BJ (cell line): ENCODE data around the gene FAM151A. TPM values are rescaled to one million over a fixed set of nuclear protein-coding genes. Genes with fewer than 3 reads are reported as not detected.

Experiments used
- CTCF ChIA-PET: fragments of 350-600 bp; formaldehyde crosslinking; extraction: SDS; loops from one replicate; lab custom pipeline; 2021; ENCODE audit warnings: antibody characterized with exemption, inconsistent platforms; lab: Yijun Ruan, JAX
- POLR2A ChIA-PET: fragments of 300-600 bp; sonication (Branson Sonifier 250); formaldehyde crosslinking; extraction: SDS; loops from one replicate; lab custom pipeline; 2021; ENCODE audit warnings: antibody characterized with exemption; lab: Charles Lee
- DNase-seq: peaks from one replicate; pipeline ENCODE4 v3.0.0-alpha.2; 2011; ENCODE audit warnings: low read depth
- H3K27me3 ChIP-seq: 2 replicates; pipeline ENCODE4 v1.6.0; 2011; ENCODE audit warnings: low read length; ENCODE audit not compliant: control insufficient read depth, insufficient read depth
- H3K36me3 ChIP-seq: 2 replicates; pipeline ENCODE4 v1.5.1; 2011; ENCODE audit warnings: low read length; ENCODE audit not compliant: control insufficient read depth, insufficient read depth
- H3K4me3 ChIP-seq: 2 replicates; pipeline ENCODE4 v1.5.1; 2011; ENCODE audit warnings: low read depth, mild to moderate bottlenecking, control low read depth, low read length
- CTCF ChIP-seq: IDR thresholded peaks from 2 replicates; pipeline ENCODE4 v1.5.1; 2011; ENCODE audit warnings: low read depth, mild to moderate bottlenecking, control low read depth, inconsistent platforms, low read length, moderate library complexity; ENCODE audit not compliant: insufficient read depth
- polyA plus RNA-seq: library from polyadenylated mRNA; depleted of rRNA; stranded (reverse); fragments of >200 nt; gene quantifications from 2 replicates; pipeline ENCODE4 v1.2.3, GENCODE V29; 2011

FAM151A gene
- polyA plus RNA-seq, 1 experiment: not detected

- no peaks in the 10 kb centered on the region for H3K27me3 ChIP-seq
- TF ChIP-seq CTCF: no peak
- POLR2A ChIA-PET: no interaction called here
- CTCF ChIA-PET: no interaction called here
- DNase-seq: no peak
- H3K4me3 ChIP-seq: no peak overlapping the region
- H3K36me3 ChIP-seq: no peaks in the 10 kb centered on the region
Observed at GRCh38 chr1:54627196-54627595, 3.9 kb upstream of the FAM151A start.

GRCh38 chr1:54624466-54625464 lies 1.4 kb upstream of the FAM151A start:
- ChIA-PET CTCF (no interaction called here), POLR2A (no interaction called here)
- Histone ChIP-seq H3K4me3 (no peak overlapping the region), H3K36me3 (no peaks in the 10 kb centered on the region), H3K27me3 (no peaks in the 10 kb centered on the region; the same call in 1 of the 2 replicates)
- DNase-seq: no peak
- TF ChIP-seq CTCF: no peak

- H3K4me3 ChIP-seq: no peak overlapping the region
- H3K36me3 ChIP-seq: no peaks in the 10 kb centered on the region
- DNase-seq: no peak
- TF ChIP-seq CTCF: no peak
- ChIA-PET POLR2A (no interaction called here), CTCF (interaction anchor here (0.6 to 2.7 kb wide), 2 partner anchors 9 to 29 kb away, joined by 6 to 8 read pairs; no protein-coding TSS in a partner anchor)
- peaks cover 7% of the 10 kb centered on the region for H3K27me3 ChIP-seq
Observed at GRCh38 chr1:54619749-54620148, 3.6 kb downstream of the FAM151A start.

- TF ChIP-seq CTCF: no peak
- Histone ChIP-seq H3K4me3 (no peak overlapping the region), H3K36me3 (no peaks in the 10 kb centered on the region), H3K27me3 (peaks cover 7% of the 10 kb centered on the region)
- ChIA-PET POLR2A (no interaction called here), CTCF (no interaction called here)
- no peak for DNase-seq
Observed at GRCh38 chr1:54615531-54616279, 7.6 kb downstream of the FAM151A start.

GRCh38 chr1:54614563-54614962 lies 8.8 kb downstream of the FAM151A start:
- ChIA-PET POLR2A (no interaction called here), CTCF (no interaction called here)
- H3K4me3 ChIP-seq: no peak overlapping the region
- H3K36me3 ChIP-seq: no peaks in the 10 kb centered on the region
- peaks cover 7% of the 10 kb centered on the region for H3K27me3 ChIP-seq
- no peak for TF ChIP-seq CTCF
- DNase-seq: no peak
